Kidney (tissue), 14 donors: ENCODE measurements around the gene DCLK1. TPM values are rescaled to one million over a fixed set of nuclear protein-coding genes. Genes with fewer than 3 reads are reported as not detected.

ENCODE experiments used
- DNase-seq, 5 donors: peaks; one replicate each; pipeline ENCODE4 v3.0.0-alpha.2; 2013 to 2020
- FAIRE-seq: peaks from 2 replicates; lab custom pipeline; 2012; peaks lifted over from hg19 to GRCh38; lab: Jason Lieb, UNC
- H3K27ac ChIP-seq, 2 donors: one replicate each; pipeline ENCODE4 v1.7.0; 2013; ENCODE audit warnings: low read depth in 2 of 2, low read length in 2 of 2, inconsistent platforms in 1 of 2
- H3K27me3 ChIP-seq: one replicate; pipeline ENCODE4 v1.7.1; 2013; ENCODE audit warnings: low read length, inconsistent platforms; ENCODE audit not compliant: control insufficient read depth, insufficient read depth
- H3K36me3 ChIP-seq, 3 donors: one replicate each; pipeline versions ENCODE4 v1.7.0 to v1.7.1; 2013; ENCODE audit warnings: low read length in 3 of 3, control low read depth in 1 of 3, inconsistent platforms in 1 of 3; ENCODE audit not compliant: insufficient read depth in 3 of 3, control insufficient read depth in 2 of 3
- H3K4me1 ChIP-seq, 3 donors: one replicate each; pipeline versions ENCODE4 v1.7.0 to v1.7.1; 2013; ENCODE audit warnings: low read length in 3 of 3, inconsistent platforms in 1 of 3, low read depth in 1 of 3; ENCODE audit not compliant: control insufficient read depth in 2 of 3, insufficient read depth in 2 of 3
- H3K4me3 ChIP-seq, 3 donors: one replicate each; pipeline versions ENCODE4 v1.7.0 to v1.8.1; 2013; ENCODE audit warnings: low read length in 3 of 3, control low read depth in 1 of 3, inconsistent platforms in 1 of 3
- H3K9ac ChIP-seq, 3 donors: one replicate each; pipeline versions ENCODE4 v1.7.0 to v1.7.1; 2013; ENCODE audit warnings: low read length in 3 of 3, control low read depth in 1 of 3, inconsistent platforms in 1 of 3
- H3K9me3 ChIP-seq, 3 donors: one replicate each; pipeline versions ENCODE4 v1.7.0 to v1.7.1; 2013; ENCODE audit warnings: low read length in 3 of 3, control low read depth in 1 of 3, inconsistent platforms in 1 of 3; ENCODE audit not compliant: control insufficient read depth in 2 of 3, insufficient read depth in 1 of 3
- CTCF ChIP-seq: IDR thresholded peaks from 3 replicates; pipeline ENCODE4 v1.5.1; 2012; ENCODE audit warnings: mild to moderate bottlenecking, moderate library complexity, borderline replicate concordance; ENCODE audit not compliant: insufficient read depth; ENCODE audit errors: extremely low read depth
- intact Hi-C: fragments of 100-400 bp; cut with DNase I; formaldehyde crosslinking; loops from one replicate; pipeline ENCODE4 v1.11.1; 2022
- polyA plus RNA-seq: library from polyadenylated mRNA; stranded (reverse); fragments of 350-450 nt; fragmentation: Illumina TruSeq; extraction: RNeasy Lipid Tissue Mini Kit (QIAGEN cat#74804); gene quantifications from one replicate; pipeline ENCODE4 v1.2.3, GENCODE V29; 2014; ENCODE audit warnings: low read depth, low replicate concordance; ENCODE audit not compliant: insufficient read depth
- total RNA-seq: library from RNA; stranded (reverse); fragmentation: NEBNext Ultra II Directional; extraction: Animal tissue kit (Norgen Biotek cat#: 25700); gene quantifications from one replicate; pipeline ENCODE4 v1.2.1, GENCODE V29; 2021
- donor health status: control.
- donor health status: control.
- donor health status: control.
- donor health status: control.
- donor health status: control.
- donor health status: DM: yes; HTN: yes; CAD: no.
- donor health status: Normal renal cell carcinoma (clear cell type).

The DCLK1 gene
- total and polyA plus RNA-seq, 2 donors from 2014 or later = 0.73 to 8.3 TPM

- H3K27me3 ChIP-seq = no peaks in the 10 kb centered on the region
- H3K27ac ChIP-seq = peak overlapping the region in 1 of 2 donors; percentile 61
- no peak overlapping the region for H3K4me3 ChIP-seq
- H3K36me3 ChIP-seq = no peaks in the 10 kb centered on the region
- DNase-seq (peak in 1 of 5 donors; percentile 12), FAIRE-seq (no peak)
- H3K9me3 ChIP-seq = peaks cover 0 to 9% (median 5%) of the 10 kb centered on the region in 3 donors
- no peak for TF ChIP-seq CTCF
- no peak overlapping the region for H3K9ac ChIP-seq
- peaks cover 0 to 3% (median 0%) of the 10 kb centered on the region in 3 donors for H3K4me1 ChIP-seq
- intact Hi-C loops = no loop called here
Observed at GRCh38 chr13:35930665-35931631, 200.2 kb downstream of the DCLK1 start.

GRCh38 chr13:35927567-35928021 lies 203.6 kb downstream of the DCLK1 start:
- FAIRE-seq = no peak
- TF ChIP-seq CTCF = no peak
- no peak overlapping the region for H3K9ac ChIP-seq

GRCh38 chr13:35926859-35927530 lies 204.2 kb downstream of the DCLK1 start:
- FAIRE-seq (no peak), DNase-seq (peak in 1 of 5 donors; percentile 2)
- Histone ChIP-seq H3K27ac (peak overlapping the region in 1 of 2 donors; percentile 71), H3K27me3 (no peaks in the 10 kb centered on the region), H3K9ac (no peak overlapping the region), H3K9me3 (peaks cover 0 to 9% (median 3%) of the 10 kb centered on the region in 3 donors), H3K4me1 (peaks cover 0 to 8% (median 3%) of the 10 kb centered on the region in 3 donors), H3K36me3 (no peaks in the 10 kb centered on the region), H3K4me3 (no peak overlapping the region)
- TF ChIP-seq CTCF = no peak
- intact Hi-C loops = no loop called here

More at GRCh38 chr13:35927567-35928021, 203.6 kb downstream of the DCLK1 start:
- peaks cover 0 to 7% (median 3%) of the 10 kb centered on the region in 3 donors for H3K4me1 ChIP-seq
- peak overlapping the region in 1 of 2 donors; percentile 71 for H3K27ac ChIP-seq
- no peaks in the 10 kb centered on the region for H3K36me3 ChIP-seq
- H3K27me3 ChIP-seq = no peaks in the 10 kb centered on the region
- peaks cover 0 to 9% (median 3%) of the 10 kb centered on the region in 3 donors for H3K9me3 ChIP-seq
- intact Hi-C loops = no loop called here
- DNase-seq = peak in 1 of 5 donors; percentile 6
- H3K4me3 ChIP-seq = no peak overlapping the region
